Melanocyte of skin (primary cell): ENCODE measurements around the gene CKAP2. TPM values are rescaled to one million over a fixed set of nuclear protein-coding genes. Genes with fewer than 3 reads are reported as not detected.

Experiments
- total RNA-seq, 2 donors: library from RNA; depleted of rRNA; stranded (reverse); fragments of >200 nt; gene quantifications; 2 replicates each; pipeline ENCODE4 v1.2.3, GENCODE V29; 2012

The CKAP2 gene, protein sequence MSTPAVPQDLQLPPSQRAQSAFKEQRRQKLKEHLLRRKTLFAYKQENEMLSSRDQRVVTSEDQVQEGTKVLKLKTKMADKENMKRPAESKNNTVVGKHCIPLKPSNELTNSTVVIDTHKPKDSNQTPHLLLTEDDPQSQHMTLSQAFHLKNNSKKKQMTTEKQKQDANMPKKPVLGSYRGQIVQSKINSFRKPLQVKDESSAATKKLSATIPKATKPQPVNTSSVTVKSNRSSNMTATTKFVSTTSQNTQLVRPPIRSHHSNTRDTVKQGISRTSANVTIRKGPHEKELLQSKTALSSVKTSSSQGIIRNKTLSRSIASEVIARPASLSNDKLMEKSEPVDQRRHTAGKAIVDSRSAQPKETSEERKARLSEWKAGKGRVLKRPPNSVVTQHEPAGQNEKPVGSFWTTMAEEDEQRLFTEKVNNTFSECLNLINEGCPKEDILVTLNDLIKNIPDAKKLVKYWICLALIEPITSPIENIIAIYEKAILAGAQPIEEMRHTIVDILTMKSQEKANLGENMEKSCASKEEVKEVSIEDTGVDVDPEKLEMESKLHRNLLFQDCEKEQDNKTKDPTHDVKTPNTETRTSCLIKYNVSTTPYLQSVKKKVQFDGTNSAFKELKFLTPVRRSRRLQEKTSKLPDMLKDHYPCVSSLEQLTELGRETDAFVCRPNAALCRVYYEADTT
- total RNA-seq: 10 to 100 TPM; 30.6 to 43.6 TPM

DNA sequence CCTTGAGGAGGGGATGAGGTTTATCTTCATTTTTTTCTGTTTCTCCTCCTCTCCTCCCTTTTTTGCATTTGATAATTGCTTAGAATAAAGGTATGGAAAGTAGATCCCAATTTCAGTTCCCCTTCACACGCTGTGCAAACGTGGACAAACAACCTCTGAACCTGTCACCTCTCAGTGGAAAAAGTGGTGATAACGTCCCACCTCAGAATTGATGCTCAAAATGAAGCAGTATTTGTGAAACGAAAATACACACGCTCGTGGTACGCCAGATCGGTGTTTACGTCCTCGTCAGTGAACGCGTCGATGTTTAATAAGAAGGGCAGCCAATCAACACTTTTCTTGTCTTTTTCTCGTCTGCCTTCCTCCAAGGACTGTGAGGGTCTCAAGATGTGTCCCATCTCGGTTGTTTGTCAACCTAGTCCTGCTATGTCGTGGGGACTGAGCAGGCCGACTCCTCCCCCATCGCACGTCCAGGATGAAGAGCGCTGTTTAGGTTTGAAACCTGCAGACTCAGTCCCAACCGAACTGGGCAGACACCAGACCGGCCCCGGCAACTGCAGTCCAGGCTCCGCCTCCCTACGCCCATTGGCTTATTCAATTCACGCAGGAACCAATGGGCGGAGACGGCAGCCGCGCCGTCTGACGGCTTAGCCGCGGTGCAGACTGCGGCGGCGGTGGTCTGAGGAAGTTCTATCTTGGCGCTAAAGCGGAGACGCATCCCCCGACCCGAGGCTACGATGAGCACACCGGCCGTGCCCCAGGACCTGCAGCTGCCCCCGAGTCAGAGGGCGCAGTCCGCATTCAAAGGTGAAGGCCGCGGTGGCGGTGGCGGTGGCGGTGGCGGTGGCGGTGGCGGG, at the start of gene CKAP2:
CKAP2 (plus strand) TSS at position 659 of the 857 bp plus-strand sequence; CDS start at position 738, 79 bp downstream.

DNA sequence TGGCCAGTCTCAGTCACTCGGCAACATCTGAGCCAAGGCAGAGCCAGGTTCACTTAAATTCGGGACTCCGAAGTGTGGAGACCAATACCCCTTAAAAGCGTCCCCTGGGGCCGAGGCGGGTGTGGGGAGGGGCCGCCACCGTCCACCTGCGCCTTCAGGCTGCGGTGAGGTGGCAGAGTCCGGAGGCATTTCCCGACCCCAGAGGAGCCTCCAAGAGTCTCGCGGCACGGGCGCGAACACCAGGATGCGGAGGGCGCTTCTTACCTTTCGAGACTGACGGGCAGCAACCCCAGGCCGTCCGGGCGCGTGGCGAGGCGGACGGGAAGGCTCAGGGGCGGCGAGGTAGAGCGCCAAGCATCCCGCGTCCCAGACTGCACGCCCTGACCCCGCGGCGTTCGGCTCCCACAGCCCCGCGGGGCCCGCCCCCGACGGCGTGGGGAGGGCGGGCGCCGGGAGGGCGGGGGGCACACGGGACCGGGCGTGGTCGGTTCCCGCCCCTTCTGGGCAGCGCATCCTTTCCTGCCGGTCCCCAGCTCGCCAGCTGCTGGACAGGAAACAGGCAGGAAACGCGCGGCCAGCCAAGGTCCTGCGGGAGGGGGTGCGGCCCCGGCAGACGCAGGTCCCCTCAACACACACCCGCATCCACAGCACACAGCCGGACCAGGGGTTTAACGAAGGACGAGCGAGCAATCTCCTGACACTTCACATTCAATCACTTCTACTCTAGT, 49.3 kb upstream of the CKAP2 start, which contains the start of gene THSD1:
THSD1 (minus strand) TSS at position 406 of the 728 bp plus-strand sequence. CDS start 3,572 bp downstream, outside the sequence.

GRCh38 chr13:52450012-52450792, 5.1 kb upstream of the CKAP2 start, which contains the start of gene VPS36:
Gene VPS36 (minus strand): TSS chr13:52450634. CDS start chr13:52450594, 40 bp downstream.

Other genes starting within 250 kb of the CKAP2 start
- under 1 TPM; 0.67 to 0.69 TPM for gene THSD1, start 49.3 kb upstream of the CKAP2 start, total RNA-seq
- 10 to 100 TPM; 31.6 to 34.4 TPM for gene VPS36, start 4.8 kb upstream of the CKAP2 start, total RNA-seq
- gene HNRNPA1L2, start 187.0 kb downstream of the CKAP2 start, total RNA-seq: 1 to 10 TPM; 1.3 to 1.4 TPM
- gene SUGT1, start 197.4 kb downstream of the CKAP2 start, total RNA-seq: 10 to 100 TPM; 17.9 to 25.3 TPM